B cell (primary cell): ENCODE measurements around the gene FILIP1.

Experiments used
- EZH2 ChIP-seq: IDR thresholded peaks from 2 replicates; pipeline ENCODE4 v1.6.1; 2012; ENCODE audit warnings: borderline replicate concordance, low read depth, mild to moderate bottlenecking, moderate library complexity, low read length; ENCODE audit not compliant: insufficient read depth, poor library complexity, severe bottlenecking
- TF ChIP-seq, protein P1 (sequence below): fragments of 200-600 bp; IDR thresholded peaks from one replicate; pipeline ENCODE4 v1.8.0; 2022; ENCODE audit warnings: antibody characterized with exemption, mild to moderate bottlenecking

DNA sequence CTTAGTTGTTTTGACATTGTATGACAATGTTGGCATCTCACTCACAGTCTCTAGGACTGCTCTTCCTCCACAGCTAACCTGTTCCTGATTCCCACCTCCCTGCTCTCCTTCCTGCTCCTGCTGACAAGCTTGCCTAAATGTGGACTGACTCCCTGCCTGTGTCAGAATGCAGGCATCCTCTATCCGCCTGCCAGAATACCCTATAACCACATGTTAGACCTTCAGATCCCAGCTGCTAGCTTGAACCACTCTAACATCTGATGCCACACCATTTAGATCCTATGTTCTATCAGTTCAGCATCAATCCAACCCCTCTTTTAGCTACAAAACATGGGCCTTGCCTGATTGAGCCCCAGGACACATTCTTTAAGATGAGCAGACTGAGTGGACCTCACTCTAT is 12.2 kb downstream of the FILIP1 start:
- TF ChIP-seq, protein P1, sequence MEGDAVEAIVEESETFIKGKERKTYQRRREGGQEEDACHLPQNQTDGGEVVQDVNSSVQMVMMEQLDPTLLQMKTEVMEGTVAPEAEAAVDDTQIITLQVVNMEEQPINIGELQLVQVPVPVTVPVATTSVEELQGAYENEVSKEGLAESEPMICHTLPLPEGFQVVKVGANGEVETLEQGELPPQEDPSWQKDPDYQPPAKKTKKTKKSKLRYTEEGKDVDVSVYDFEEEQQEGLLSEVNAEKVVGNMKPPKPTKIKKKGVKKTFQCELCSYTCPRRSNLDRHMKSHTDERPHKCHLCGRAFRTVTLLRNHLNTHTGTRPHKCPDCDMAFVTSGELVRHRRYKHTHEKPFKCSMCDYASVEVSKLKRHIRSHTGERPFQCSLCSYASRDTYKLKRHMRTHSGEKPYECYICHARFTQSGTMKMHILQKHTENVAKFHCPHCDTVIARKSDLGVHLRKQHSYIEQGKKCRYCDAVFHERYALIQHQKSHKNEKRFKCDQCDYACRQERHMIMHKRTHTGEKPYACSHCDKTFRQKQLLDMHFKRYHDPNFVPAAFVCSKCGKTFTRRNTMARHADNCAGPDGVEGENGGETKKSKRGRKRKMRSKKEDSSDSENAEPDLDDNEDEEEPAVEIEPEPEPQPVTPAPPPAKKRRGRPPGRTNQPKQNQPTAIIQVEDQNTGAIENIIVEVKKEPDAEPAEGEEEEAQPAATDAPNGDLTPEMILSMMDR, result no peak
- TF ChIP-seq EZH2, result no peak
